ENCODE data around the gene IL25. TPM values are rescaled to one million over a fixed set of nuclear protein-coding genes. Genes with fewer than 3 reads are reported as not detected.
A peak's percentile ranks its signal among the peaks of the same experiment; 100 is the strongest.
"Not testable (repeated sequence)": the region's sequence is repeated elsewhere in the genome, so short reads cannot be mapped to it uniquely, and the experiment has no call there.

The IL25 gene
- total and polyA plus RNA-seq, 2 experiments from 2014 or later: 3.2 TPM; not detected in 1

GRCh38 chr14:23382276-23382675, 9.7 kb downstream of the IL25 start:
- Histone ChIP-seq H3K36me3 (peaks cover 68% of the 10 kb centered on the region), H3K27ac (peak overlapping the region; percentile 86), H3K27me3 (no peaks in the 10 kb centered on the region), H3K4me3 (no peak overlapping the region), H3K9me3 (ENCODE audit: low read depth) (no peaks in the 10 kb centered on the region), H3K4me1 (ENCODE audit: low read depth) (no peaks in the 10 kb centered on the region)
- DNase-seq (ENCODE audit: low read depth in 1 of 2, low spot score in 1 of 2): no peak
- no peak for TF ChIP-seq CTCF (IDR thresholded peaks at IDR 0.05; ENCODE audit: low read depth, low read length)

- H3K36me3 ChIP-seq: peaks cover 74% of the 10 kb centered on the region
- TF ChIP-seq CTCF (IDR thresholded peaks at IDR 0.05; ENCODE audit: low read depth, low read length): no peak
- H3K4me3 ChIP-seq: no peak overlapping the region
- peak overlapping the region; percentile 86 for H3K27ac ChIP-seq
- no peaks in the 10 kb centered on the region for H3K27me3 ChIP-seq
- no peak for DNase-seq (ENCODE audit: low read depth in 1 of 2, low spot score in 1 of 2)
- no peaks in the 10 kb centered on the region for H3K9me3 ChIP-seq (ENCODE audit: low read depth)
- no peaks in the 10 kb centered on the region for H3K4me1 ChIP-seq (ENCODE audit: low read depth)
Observed at GRCh38 chr14:23382731-23383440, 10.3 kb downstream of the IL25 start.

- DNase-seq (ENCODE audit: low read depth in 1 of 2, low spot score in 1 of 2): no peak
- no peaks in the 10 kb centered on the region for H3K4me1 ChIP-seq (ENCODE audit: low read depth)
- no peaks in the 10 kb centered on the region for H3K9me3 ChIP-seq (ENCODE audit: low read depth)
- H3K27ac ChIP-seq: peak overlapping the region; percentile 86
- peaks cover 91% of the 10 kb centered on the region for H3K36me3 ChIP-seq
- no peak overlapping the region for H3K4me3 ChIP-seq
- TF ChIP-seq CTCF (IDR thresholded peaks at IDR 0.05; ENCODE audit: low read depth, low read length): no peak
- H3K27me3 ChIP-seq: no peaks in the 10 kb centered on the region
Observed at GRCh38 chr14:23384364-23385080, 11.9 kb downstream of the IL25 start.

GRCh38 chr14:23385244-23385641, 12.6 kb downstream of the IL25 start:
- TF ChIP-seq CTCF (IDR thresholded peaks at IDR 0.05; ENCODE audit: low read depth, low read length): no peak
- H3K4me1 ChIP-seq (ENCODE audit: low read depth): no peaks in the 10 kb centered on the region
- no peak for DNase-seq (ENCODE audit: low read depth in 1 of 2, low spot score in 1 of 2)
- no peaks in the 10 kb centered on the region for H3K27me3 ChIP-seq
- H3K27ac ChIP-seq: peak overlapping the region; percentile 86
- H3K4me3 ChIP-seq: no peak overlapping the region
- H3K36me3 ChIP-seq: peaks cover 94% of the 10 kb centered on the region
- H3K9me3 ChIP-seq (ENCODE audit: low read depth): no peaks in the 10 kb centered on the region

GRCh38 chr14:23385642-23386265, 13.1 kb downstream of the IL25 start:
- Histone ChIP-seq H3K27me3 (no peaks in the 10 kb centered on the region), H3K4me1 (ENCODE audit: low read depth) (no peaks in the 10 kb centered on the region), H3K36me3 (peaks cover 96% of the 10 kb centered on the region), H3K27ac (peak overlapping the region; percentile 86), H3K9me3 (ENCODE audit: low read depth) (no peaks in the 10 kb centered on the region), H3K4me3 (no peak overlapping the region)
- TF ChIP-seq CTCF (IDR thresholded peaks at IDR 0.05; ENCODE audit: low read depth, low read length): no peak
- DNase-seq (ENCODE audit: low read depth in 1 of 2, low spot score in 1 of 2): no peak

- not testable (repeated sequence) for DNase-seq (ENCODE audit: low read depth in 1 of 2, low spot score in 1 of 2); H3K4me1 ChIP-seq (ENCODE audit: low read depth); H3K27me3 ChIP-seq; H3K9me3 ChIP-seq (ENCODE audit: low read depth); H3K4me3 ChIP-seq
- Histone ChIP-seq H3K36me3 (peaks cover 96% of the 10 kb centered on the region), H3K27ac (peak overlapping the region; percentile 86)
Observed at GRCh38 chr14:23386266-23386657, 13.7 kb downstream of the IL25 start.
